Right atrium auricular region (tissue), 2 donors: ENCODE results near the gene FUS. TPM values are rescaled to one million over a fixed set of nuclear protein-coding genes. Genes with fewer than 3 reads are reported as not detected.

Experiments
- DNase-seq: peaks from one replicate; pipeline ENCODE4 v3.0.0-alpha.2; 2019; ENCODE audit warnings: low spot score
- H3K27ac ChIP-seq, 2 donors: fragments of 200-600 bp; sonication (generic); 1 replicate in 1 of 2; 2 replicates in 1 of 2; pipeline ENCODE4 v1.5.1; 2016 to 2019
- H3K27me3 ChIP-seq, 2 donors: fragments of 200-600 bp; sonication (generic); one replicate each; pipeline versions ENCODE4 v1.5.1 to v1.6.0; 2017 to 2019
- H3K36me3 ChIP-seq: fragments of 200-600 bp; sonication (generic); one replicate; pipeline ENCODE4 v1.5.1; 2016
- H3K4me1 ChIP-seq, 2 donors: fragments of 200-600 bp; sonication (generic); one replicate each; pipeline versions ENCODE4 v1.5.1 to v1.6.0; 2017 to 2019
- H3K4me3 ChIP-seq, 2 donors: fragments of 200-600 bp; sonication (generic); 1 replicate in 1 of 2; 2 replicates in 1 of 2; pipeline ENCODE4 v1.5.1; 2017 to 2019; ENCODE audit warnings: mild to moderate bottlenecking in 1 of 2, moderate library complexity in 1 of 2
- H3K9me3 ChIP-seq, 2 donors: fragments of 200-600 bp; sonication (generic); one replicate each; pipeline ENCODE4 v1.5.1; 2019
- total RNA-seq, 2 donors: library from RNA; depleted of rRNA; stranded (reverse); fragments of >200 nt; gene quantifications; one replicate each; pipeline ENCODE4 v1.1.0, GENCODE V29; 2016
- TF ChIP-seq, protein P1 (sequence below), 2 donors: fragments of 200-600 bp; sonication (generic); IDR thresholded peaks; one replicate each; pipeline ENCODE4 v1.5.1; 2019; ENCODE audit warnings: antibody characterized with exemption in 2 of 2

The FUS gene
- 10 to 100 TPM; 16.9 to 34.3 TPM for total RNA-seq

DNA sequence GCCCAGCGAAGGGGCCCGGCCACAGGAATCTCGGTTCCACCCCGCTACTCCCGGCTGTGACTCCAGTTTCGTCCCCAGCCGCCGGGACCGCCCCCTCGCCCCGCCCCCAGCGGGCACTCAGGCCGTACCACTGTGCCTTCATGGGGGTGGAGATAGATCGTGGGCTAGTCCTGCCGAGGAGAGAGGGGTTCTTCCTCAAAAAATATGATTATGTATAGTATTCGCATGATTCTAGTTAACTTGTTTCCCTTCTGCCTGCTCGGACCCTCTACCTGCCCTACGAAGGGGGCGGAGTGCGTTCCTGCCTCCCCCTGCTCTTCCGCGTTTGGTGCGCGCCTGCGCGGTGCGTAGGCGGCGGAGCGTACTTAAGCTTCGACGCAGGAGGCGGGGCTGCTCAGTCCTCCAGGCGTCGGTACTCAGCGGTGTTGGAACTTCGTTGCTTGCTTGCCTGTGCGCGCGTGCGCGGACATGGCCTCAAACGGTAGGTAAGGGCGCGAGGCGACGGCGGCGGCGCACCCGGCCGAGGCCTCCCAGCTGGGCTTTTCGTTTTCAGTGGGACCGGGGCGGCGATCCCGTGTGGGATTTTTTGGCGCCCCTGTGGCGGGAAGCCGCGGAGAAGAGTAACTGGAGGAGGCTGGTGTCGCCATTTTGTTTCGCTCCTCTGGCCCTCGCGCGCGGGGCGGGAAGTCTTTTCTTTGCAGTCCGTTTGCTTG lies at the start of gene FUS:
FUS (plus strand) TSS at position 393 of the 713 bp plus-strand sequence; CDS start at position 469, 76 bp downstream.
- Histone ChIP-seq H3K27me3 (no peaks in the 10 kb centered on the region), H3K4me1 (peaks cover 0 to 42% of the 10 kb centered on the region in 2 donors), H3K4me3 (peak within 1 kb of the TSS; percentile 94 to 99), H3K27ac (peak within 1 kb of the TSS; percentile 97 to 100), H3K9me3 (no peaks in the 10 kb centered on the region), H3K36me3 (peaks cover 24% of the 10 kb centered on the region)
- peak; percentile 94 for DNase-seq
- TF ChIP-seq, protein P1, sequence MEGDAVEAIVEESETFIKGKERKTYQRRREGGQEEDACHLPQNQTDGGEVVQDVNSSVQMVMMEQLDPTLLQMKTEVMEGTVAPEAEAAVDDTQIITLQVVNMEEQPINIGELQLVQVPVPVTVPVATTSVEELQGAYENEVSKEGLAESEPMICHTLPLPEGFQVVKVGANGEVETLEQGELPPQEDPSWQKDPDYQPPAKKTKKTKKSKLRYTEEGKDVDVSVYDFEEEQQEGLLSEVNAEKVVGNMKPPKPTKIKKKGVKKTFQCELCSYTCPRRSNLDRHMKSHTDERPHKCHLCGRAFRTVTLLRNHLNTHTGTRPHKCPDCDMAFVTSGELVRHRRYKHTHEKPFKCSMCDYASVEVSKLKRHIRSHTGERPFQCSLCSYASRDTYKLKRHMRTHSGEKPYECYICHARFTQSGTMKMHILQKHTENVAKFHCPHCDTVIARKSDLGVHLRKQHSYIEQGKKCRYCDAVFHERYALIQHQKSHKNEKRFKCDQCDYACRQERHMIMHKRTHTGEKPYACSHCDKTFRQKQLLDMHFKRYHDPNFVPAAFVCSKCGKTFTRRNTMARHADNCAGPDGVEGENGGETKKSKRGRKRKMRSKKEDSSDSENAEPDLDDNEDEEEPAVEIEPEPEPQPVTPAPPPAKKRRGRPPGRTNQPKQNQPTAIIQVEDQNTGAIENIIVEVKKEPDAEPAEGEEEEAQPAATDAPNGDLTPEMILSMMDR (IDR thresholded peaks at IDR 0.05), result no peak

DNA sequence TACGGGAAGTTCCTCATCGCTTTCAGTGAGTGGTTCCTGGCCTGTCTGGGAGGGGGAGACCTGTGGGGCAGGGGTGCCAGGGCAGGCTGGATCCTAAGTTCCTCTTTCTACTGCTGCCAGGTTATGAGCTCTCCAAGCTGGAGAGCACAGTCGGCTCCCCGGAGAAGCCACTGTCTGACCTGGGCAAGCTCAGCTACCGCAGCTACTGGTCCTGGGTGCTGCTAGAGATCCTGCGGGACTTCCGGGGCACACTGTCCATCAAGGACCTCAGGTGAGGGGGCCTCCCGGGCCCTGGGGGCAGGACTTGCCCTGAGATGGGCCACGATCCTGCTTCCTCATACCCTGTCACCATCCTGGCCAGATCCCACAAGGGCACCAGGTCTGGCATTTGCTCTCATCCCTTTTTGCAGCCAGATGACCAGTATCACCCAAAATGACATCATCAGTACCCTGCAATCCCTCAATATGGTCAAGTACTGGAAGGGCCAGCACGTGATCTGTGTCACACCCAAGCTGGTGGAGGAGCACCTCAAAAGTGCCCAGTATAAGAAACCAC lies 49.5 kb upstream of the FUS start:
- Histone ChIP-seq H3K9me3 (no peaks in the 10 kb centered on the region), H3K27me3 (no peaks in the 10 kb centered on the region), H3K4me1 (peaks cover 0 to 39% of the 10 kb centered on the region in 2 donors), H3K27ac (peak overlapping the region in 1 of 2 donors; percentile 64), H3K4me3 (no peak overlapping the region), H3K36me3 (peaks cover 59% of the 10 kb centered on the region)
- TF ChIP-seq, protein P1 (IDR thresholded peaks at IDR 0.05), result no peak
- no peak for DNase-seq

DNA sequence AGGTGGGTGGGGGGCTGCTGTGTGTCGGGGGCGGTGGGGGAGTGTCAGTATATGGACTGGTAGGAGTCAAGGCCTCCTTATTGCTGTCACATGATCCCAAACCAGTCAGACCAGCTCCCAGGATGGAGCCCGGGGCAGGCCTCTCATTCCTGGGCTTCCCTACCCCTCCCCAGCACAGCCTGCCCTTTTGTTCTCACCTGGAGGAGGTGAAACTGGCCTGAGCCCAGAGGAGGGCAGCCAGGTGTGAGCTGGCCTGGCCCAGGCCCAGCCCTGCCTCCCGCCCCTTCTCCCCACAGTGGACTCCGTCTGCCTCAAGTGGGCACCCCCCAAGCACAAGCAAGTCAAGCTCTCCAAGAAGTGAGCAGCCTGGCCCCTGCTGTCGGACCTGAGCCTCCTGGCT lies 49.0 kb upstream of the FUS start:
- Histone ChIP-seq H3K27me3 (no peaks in the 10 kb centered on the region), H3K27ac (no peak overlapping the region), H3K36me3 (peaks cover 59% of the 10 kb centered on the region), H3K4me1 (peaks cover 0 to 39% of the 10 kb centered on the region in 2 donors), H3K4me3 (no peak overlapping the region), H3K9me3 (no peaks in the 10 kb centered on the region)
- DNase-seq, result no peak
- TF ChIP-seq, protein P1 (IDR thresholded peaks at IDR 0.05), result no peak

DNA sequence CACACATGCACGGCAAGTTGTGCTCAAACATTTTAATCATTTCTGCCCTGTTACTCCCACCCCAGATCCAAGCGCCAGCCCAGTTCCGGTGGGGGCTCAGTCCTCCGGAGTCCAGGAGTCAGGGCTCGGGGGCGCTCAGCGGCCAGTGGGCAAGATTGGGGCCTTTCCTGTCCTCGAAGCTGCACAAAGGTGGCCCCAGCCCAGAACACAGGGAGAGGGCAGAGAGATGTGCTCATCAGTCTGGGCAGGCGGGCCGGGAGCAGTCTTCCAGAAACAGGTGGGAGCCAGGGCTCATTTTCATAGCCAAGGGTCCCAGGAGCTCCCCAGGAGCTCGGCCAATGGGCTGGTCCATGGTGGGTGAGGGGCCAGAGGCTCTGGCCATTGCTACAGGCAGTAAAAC lies 48.5 kb upstream of the FUS start:
- no peak for DNase-seq
- TF ChIP-seq, protein P1 (IDR thresholded peaks at IDR 0.05), result no peak
- no peak overlapping the region for H3K4me3 ChIP-seq
- no peak overlapping the region for H3K27ac ChIP-seq
- H3K4me1 ChIP-seq, result peaks cover 0 to 39% of the 10 kb centered on the region in 2 donors
- no peaks in the 10 kb centered on the region for H3K27me3 ChIP-seq
- H3K36me3 ChIP-seq, result peaks cover 59% of the 10 kb centered on the region
- H3K9me3 ChIP-seq, result no peaks in the 10 kb centered on the region

DNA sequence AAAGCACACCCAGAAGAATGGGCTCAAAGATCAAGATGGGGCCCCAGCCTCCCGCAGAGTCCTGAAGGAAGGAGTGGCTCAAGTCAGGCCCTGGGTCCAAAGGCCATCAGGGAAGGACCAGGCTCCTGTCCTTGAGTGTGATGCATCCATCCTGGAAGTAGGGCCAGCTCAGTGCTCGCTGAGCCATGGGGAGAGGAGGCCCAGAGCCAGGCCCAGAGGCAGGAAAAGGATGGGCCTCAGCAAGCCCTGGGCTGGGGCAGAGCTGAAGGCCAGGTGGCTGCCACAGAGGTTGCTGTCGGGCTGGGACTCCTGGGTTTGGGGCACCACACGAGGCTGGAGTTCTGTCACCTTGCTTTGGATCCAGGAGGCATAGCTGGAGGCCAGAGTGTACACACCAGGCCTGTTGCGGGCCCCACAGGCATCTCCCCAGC lies 48.1 kb upstream of the FUS start:
- H3K27me3 ChIP-seq, result no peaks in the 10 kb centered on the region

More for the DNA sequence above, 48.1 kb upstream of the FUS start:
- H3K9me3 ChIP-seq, result no peaks in the 10 kb centered on the region
- peaks cover 57% of the 10 kb centered on the region for H3K36me3 ChIP-seq
- no peak overlapping the region for H3K4me3 ChIP-seq
- peaks cover 0 to 39% of the 10 kb centered on the region in 2 donors for H3K4me1 ChIP-seq
- DNase-seq, result no peak
- H3K27ac ChIP-seq, result no peak overlapping the region
- TF ChIP-seq, protein P1 (IDR thresholded peaks at IDR 0.05), result no peak
